ENCODE results near the gene KRT1.

- no peak for TF ChIP-seq GATA3 (IDR thresholded peaks at IDR 0.05; ENCODE audit: low read depth, low read length)
- TF ChIP-seq GATA2 (IDR thresholded peaks at IDR 0.05; ENCODE audit: low read depth, low read length) = no peak
Observed at GRCh38 chr12:52726451-52726850, 46.2 kb upstream of the KRT1 start.
